CD8-positive, alpha-beta memory T cell (primary cell): ENCODE results near the gene ANKRD33B. TPM values are rescaled to one million over a fixed set of nuclear protein-coding genes. Genes with fewer than 3 reads are reported as not detected.

Experiments
- CTCF ChIA-PET: fragments of 350-600 bp; sonication (Branson Sonifier 250); formaldehyde crosslinking; loops from one replicate; lab custom pipeline; 2021; ENCODE audit warnings: antibody characterized with exemption; lab: Charles Lee
- POLR2A ChIA-PET: fragments of 350-600 bp; sonication (Branson Sonifier 250); formaldehyde crosslinking; loops from one replicate; lab custom pipeline; 2021; ENCODE audit warnings: antibody characterized with exemption; lab: Charles Lee
- DNase-seq, 5 donors: peaks; one replicate each; pipeline versions ENCODE4 v3.0.0 to v3.0.0-alpha.2; 2020 to 2022; ENCODE audit warnings: mixed read lengths in 1 of 5
- H3K27ac ChIP-seq: one replicate; pipeline ENCODE4 v1.7.0; 2013; ENCODE audit warnings: low read depth, mild to moderate bottlenecking, low read length, moderate library complexity
- H3K27me3 ChIP-seq: 2 replicates; pipeline ENCODE4 v1.7.0; 2013; ENCODE audit warnings: low read length, mild to moderate bottlenecking; ENCODE audit not compliant: insufficient read depth, poor library complexity, severe bottlenecking
- H3K36me3 ChIP-seq: 2 replicates; pipeline ENCODE4 v1.7.0; 2013; ENCODE audit warnings: mild to moderate bottlenecking, low read length, moderate library complexity; ENCODE audit not compliant: insufficient read depth
- H3K4me1 ChIP-seq: 2 replicates; pipeline ENCODE4 v1.7.0; 2013; ENCODE audit warnings: mild to moderate bottlenecking, low read length, moderate library complexity; ENCODE audit not compliant: insufficient read depth
- H3K4me3 ChIP-seq: 2 replicates; pipeline ENCODE4 v1.7.0; 2013; ENCODE audit warnings: mild to moderate bottlenecking, low read length
- H3K9me3 ChIP-seq: 2 replicates; pipeline ENCODE4 v1.7.0; 2013; ENCODE audit warnings: mild to moderate bottlenecking, low read length
- H3K27ac Mint-ChIP-seq, 8 donors: one replicate each; pipeline ENCODE4 v1.8.0; 2020 to 2021; ENCODE audit warnings: mixed read lengths in 8 of 8, mild to moderate bottlenecking in 6 of 8, inconsistent platforms in 3 of 8, moderate library complexity in 3 of 8
- H3K27me3 Mint-ChIP-seq, 2 donors: one replicate each; pipeline ENCODE4 v1.8.0; 2020 to 2021; ENCODE audit warnings: mixed read lengths in 2 of 2, mild to moderate bottlenecking in 1 of 2, moderate library complexity in 1 of 2
- H3K36me3 Mint-ChIP-seq, 3 donors: one replicate each; pipeline ENCODE4 v1.8.0; 2020 to 2021; ENCODE audit warnings: mixed read lengths in 3 of 3, inconsistent platforms in 1 of 3, mild to moderate bottlenecking in 1 of 3
- H3K4me1 Mint-ChIP-seq, 3 donors: one replicate each; pipeline ENCODE4 v1.8.0; 2020 to 2021; ENCODE audit warnings: mixed read lengths in 3 of 3, inconsistent platforms in 1 of 3, mild to moderate bottlenecking in 1 of 3
- H3K4me3 Mint-ChIP-seq, 7 donors: one replicate each; pipeline ENCODE4 v1.8.0; 2020 to 2021; ENCODE audit warnings: mixed read lengths in 7 of 7, mild to moderate bottlenecking in 6 of 7, moderate library complexity in 4 of 7, inconsistent platforms in 2 of 7
- H3K9me3 Mint-ChIP-seq, 5 donors: one replicate each; pipeline ENCODE4 v1.8.0; 2020 to 2022; ENCODE audit warnings: mixed read lengths in 5 of 5, mild to moderate bottlenecking in 3 of 5, moderate library complexity in 2 of 5, inconsistent platforms in 1 of 5
- polyA plus RNA-seq: library from polyadenylated mRNA; unstranded; fragments of 300-500 nt; fragmentation: Illumina TruSeq; gene quantifications from one replicate; pipeline ENCODE4 v1.2.3, GENCODE V29; 2021
- total RNA-seq, 2 experiments: library from RNA; stranded (reverse); gene quantifications; one replicate each; pipeline ENCODE4 v1.2.3, GENCODE V29; 2021

ANKRD33B gene
- total and polyA plus RNA-seq, 3 experiments from 2014 or later: 0.06 to 32.7 (median 29.6) TPM

DNA sequence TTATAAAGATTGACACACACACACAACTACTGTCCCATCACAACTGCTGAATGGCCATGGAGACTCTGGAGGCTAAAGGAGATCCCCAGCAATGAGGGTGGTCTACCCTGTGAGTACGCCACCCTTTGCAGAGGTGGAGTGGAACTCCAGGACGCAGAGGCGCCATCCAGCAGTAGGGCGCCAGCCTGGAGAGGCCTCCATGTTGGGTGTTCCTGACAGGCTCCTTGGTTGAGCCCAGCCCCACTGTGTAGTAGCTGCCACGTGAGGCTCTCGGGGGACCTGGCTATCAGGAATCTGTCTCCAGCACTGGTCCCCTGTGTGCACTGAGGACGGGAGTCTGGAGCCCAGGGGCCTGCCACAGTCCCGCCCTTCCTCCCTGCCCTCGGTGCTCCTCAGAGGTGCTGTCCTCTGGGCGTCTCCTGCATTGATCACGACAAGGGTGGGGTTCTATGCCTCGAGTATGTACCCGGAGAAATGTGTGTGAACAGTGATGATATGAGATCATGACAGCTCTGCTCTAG, 124.8 kb downstream of the ANKRD33B start:
- H3K9me3 Mint-ChIP-seq: no peaks in the 10 kb centered on the region
- no peaks in the 10 kb centered on the region for H3K27me3 Mint-ChIP-seq
- Histone ChIP-seq H3K4me3 (no peak overlapping the region), H3K9me3 (no peaks in the 10 kb centered on the region), H3K36me3 (no peaks in the 10 kb centered on the region), H3K27me3 (no peaks in the 10 kb centered on the region), H3K27ac (no peak overlapping the region), H3K4me1 (no peaks in the 10 kb centered on the region)
- DNase-seq: no peak
- peaks cover 0 to 12% (median 4%) of the 10 kb centered on the region in 3 donors for H3K4me1 Mint-ChIP-seq
- H3K36me3 Mint-ChIP-seq: peaks cover 8 to 38% (median 12%) of the 10 kb centered on the region in 3 donors
- no peak overlapping the region for H3K4me3 Mint-ChIP-seq
- ChIA-PET CTCF (no interaction called here), POLR2A (no interaction called here)
- peak overlapping the region in 1 of 8 donors; percentile 38 for H3K27ac Mint-ChIP-seq

DNA sequence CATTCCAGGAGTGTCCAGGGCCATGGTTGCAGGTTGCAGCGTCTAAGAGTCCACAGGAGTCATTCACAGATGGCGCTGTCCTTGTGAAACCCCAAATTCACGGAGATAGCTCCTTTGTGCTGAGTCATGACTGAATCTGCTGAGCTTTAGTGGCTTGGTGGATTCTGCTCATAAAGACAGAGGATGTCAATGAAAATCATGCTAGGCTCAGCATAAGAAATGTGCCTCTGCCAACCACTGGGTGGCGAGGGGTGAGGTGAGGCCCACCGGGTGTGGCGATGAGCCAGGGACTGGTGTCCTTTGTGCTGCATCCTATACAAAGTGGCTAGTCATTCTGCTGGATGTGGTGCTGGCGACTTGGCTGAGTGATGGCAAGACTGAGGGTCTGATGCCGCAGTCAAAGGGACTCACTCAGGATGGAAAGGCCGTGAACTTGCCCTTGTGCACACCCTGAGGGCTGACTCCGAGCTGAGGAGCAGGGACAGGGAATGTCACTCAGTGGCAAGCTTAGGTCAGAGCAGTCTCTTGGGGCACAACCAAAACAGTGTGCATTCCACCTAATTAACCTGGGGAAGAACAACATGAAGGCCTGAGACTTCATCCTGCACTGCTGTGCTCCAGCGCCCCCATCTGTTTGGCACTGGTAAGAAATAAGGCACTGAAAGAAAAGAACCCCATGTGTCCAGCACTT, 125.7 kb downstream of the ANKRD33B start:
- ChIA-PET CTCF (interaction anchor here (1.3 kb wide), 1 partner anchor 62 kb away, joined by 3 read pairs; no protein-coding TSS in a partner anchor), POLR2A (no interaction called here)
- no peaks in the 10 kb centered on the region for H3K36me3 ChIP-seq
- Mint-ChIP-seq H3K27ac (no peak overlapping the region), H3K9me3 (no peaks in the 10 kb centered on the region), H3K36me3 (peaks cover 8 to 38% (median 10%) of the 10 kb centered on the region in 3 donors), H3K27me3 (no peaks in the 10 kb centered on the region), H3K4me1 (peaks cover 0 to 12% (median 4%) of the 10 kb centered on the region in 3 donors), H3K4me3 (no peak overlapping the region)
- H3K4me1 ChIP-seq: no peaks in the 10 kb centered on the region
- no peaks in the 10 kb centered on the region for H3K9me3 ChIP-seq
- DNase-seq: no peak
- no peak overlapping the region for H3K27ac ChIP-seq
- no peak overlapping the region for H3K4me3 ChIP-seq
- no peaks in the 10 kb centered on the region for H3K27me3 ChIP-seq

DNA sequence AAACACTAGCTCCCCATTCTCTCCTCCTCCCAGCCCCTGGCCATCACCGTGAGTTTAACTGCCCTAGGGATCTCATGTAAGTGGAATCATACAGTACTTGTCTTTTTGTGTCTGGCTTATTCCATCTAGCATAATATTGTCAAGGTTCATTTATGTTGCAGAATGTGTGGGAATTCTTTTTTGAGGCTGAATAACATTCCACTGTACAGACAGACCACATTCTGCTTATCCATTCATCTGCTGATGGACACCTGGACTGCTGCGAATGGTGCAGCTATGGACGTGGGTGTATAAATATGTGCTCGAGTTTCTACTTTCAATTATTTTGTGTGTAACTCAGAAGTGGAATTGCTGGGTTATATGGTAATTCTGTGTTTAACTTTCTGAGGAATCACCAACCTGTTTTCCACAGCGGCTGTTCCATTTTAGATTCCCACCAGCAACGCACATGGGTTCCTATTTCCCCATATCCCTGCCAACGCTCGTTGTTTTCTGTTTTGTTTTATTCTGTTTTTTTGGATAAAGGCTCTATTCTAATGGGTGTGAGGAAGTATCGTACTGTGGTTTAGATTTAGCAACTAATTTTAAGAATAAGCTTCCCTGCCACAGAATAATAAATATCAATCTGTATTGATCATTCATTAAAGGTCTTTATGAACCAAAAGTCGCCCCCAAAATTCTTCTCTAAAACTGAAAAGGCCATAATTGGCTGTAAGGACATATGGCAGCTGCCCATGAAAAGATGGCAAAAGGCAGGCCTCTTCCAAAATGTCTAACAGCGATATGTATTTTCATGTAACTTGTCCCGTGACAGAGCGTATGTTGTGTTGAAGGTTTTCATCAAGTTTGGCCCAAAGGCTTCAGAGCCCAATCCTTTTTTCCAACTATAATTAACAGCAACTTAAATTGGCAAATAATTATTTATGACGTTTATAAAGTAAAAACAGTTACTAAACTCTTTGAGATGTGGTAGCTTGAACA, 126.9 kb downstream of the ANKRD33B start:
- Histone ChIP-seq H3K27ac (no peak overlapping the region), H3K9me3 (no peaks in the 10 kb centered on the region), H3K4me1 (peaks cover under 1% of the 10 kb centered on the region), H3K27me3 (no peaks in the 10 kb centered on the region), H3K4me3 (no peak overlapping the region), H3K36me3 (no peaks in the 10 kb centered on the region)
- Mint-ChIP-seq H3K9me3 (no peaks in the 10 kb centered on the region), H3K27ac (no peak overlapping the region), H3K4me3 (no peak overlapping the region), H3K36me3 (peaks cover 8 to 32% (median 10%) of the 10 kb centered on the region in 3 donors), H3K27me3 (no peaks in the 10 kb centered on the region), H3K4me1 (peaks cover 2 to 10% (median 4%) of the 10 kb centered on the region in 3 donors)
- CTCF ChIA-PET: interaction anchor here (1.3 kb wide), 1 partner anchor 63 kb away, joined by 3 read pairs; no protein-coding TSS in a partner anchor
- no peak for DNase-seq
- POLR2A ChIA-PET: no interaction called here

DNA sequence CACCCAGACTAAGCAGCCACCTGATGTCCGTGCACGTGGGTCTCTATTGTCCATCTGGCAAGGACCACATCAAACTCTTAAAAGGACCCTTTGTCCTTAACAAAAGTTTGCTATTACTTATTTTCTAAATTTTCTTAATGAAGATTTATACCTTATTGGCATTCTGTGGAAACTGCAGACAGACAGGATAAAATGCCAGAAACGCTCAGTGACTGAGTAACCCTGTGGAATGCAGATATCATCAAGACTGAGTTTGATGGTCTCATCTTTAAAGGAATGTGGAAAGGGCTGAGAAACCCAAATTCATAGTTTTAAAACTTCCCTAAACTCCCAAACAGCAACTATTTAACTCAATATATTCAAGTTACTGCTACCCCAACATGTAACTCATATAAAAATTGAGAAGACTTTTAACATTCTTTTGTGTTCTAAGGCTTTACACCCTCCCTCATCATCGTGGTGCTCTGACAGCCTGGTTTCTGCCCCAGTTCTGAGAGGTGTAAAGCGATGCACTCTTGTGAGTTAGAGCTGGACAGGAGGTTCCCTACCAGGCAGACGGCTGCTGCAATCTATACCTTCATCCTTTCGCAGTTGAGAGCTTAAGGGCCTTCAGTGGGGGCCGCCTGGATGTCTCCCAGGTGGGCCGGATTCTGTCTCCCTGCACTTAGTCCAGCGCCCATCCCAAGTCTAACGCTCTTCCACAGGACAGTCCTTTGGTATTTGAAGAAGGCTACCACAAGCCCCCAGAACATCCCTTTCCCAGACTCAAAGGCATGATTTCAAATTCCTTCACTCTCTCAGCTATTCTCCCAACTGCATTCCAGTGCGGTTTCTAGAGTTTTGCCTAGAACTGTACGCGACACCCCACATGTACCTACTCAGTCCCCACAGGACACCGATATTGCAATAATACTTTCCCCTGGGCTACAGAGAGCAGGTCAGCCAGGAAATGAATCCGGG, 128.2 kb downstream of the ANKRD33B start:
- no peak overlapping the region for H3K4me3 ChIP-seq
- Mint-ChIP-seq H3K27ac (peak overlapping the region in 2 of 8 donors; percentile 12 to 78), H3K36me3 (peaks cover 4 to 31% (median 8%) of the 10 kb centered on the region in 3 donors), H3K4me1 (peaks cover 11 to 21% (median 12%) of the 10 kb centered on the region in 3 donors), H3K9me3 (no peaks in the 10 kb centered on the region), H3K27me3 (no peaks in the 10 kb centered on the region), H3K4me3 (no peak overlapping the region)
- H3K27me3 ChIP-seq: no peaks in the 10 kb centered on the region
- ChIA-PET CTCF (no interaction called here), POLR2A (no interaction called here)
- peaks cover 13% of the 10 kb centered on the region for H3K4me1 ChIP-seq
- H3K27ac ChIP-seq: no peak overlapping the region
- H3K9me3 ChIP-seq: no peaks in the 10 kb centered on the region
- no peaks in the 10 kb centered on the region for H3K36me3 ChIP-seq
- DNase-seq: no peak

DNA sequence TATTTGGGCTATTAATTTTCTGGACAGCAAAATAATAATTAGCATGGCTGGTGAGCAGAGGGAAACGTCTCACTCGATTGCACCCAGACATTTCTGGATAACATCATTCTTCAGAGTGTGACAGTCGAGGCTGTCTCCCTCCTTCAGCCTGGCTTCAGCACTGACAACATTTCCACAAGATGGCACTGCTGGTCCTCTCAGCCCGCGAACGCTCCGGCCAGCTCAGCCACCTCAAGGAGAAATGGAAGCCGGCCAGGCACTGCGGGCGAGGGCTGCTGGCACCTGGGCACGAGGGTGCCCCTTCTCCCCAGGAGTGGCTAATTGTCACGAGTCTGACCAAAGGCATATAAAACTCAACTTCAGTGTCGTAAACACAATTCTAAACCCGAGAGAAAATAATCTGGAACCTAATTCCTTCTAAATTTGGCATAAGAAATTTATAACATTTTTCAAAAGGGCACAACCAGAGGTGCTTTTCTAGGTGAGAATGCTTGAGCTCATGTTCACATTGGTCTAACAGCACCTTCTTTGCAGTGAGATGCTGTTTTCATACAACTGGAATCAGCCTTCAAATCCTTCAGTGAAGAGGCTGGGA, 131.3 kb downstream of the ANKRD33B start:
- CTCF ChIA-PET: no interaction called here
- Histone ChIP-seq H3K9me3 (no peaks in the 10 kb centered on the region), H3K4me3 (no peak overlapping the region), H3K27me3 (no peaks in the 10 kb centered on the region), H3K36me3 (no peaks in the 10 kb centered on the region), H3K27ac (no peak overlapping the region), H3K4me1 (peaks cover 13% of the 10 kb centered on the region)
- no peak for DNase-seq
- peaks cover 17 to 29% (median 23%) of the 10 kb centered on the region in 3 donors for H3K4me1 Mint-ChIP-seq
- peaks cover 3 to 31% (median 4%) of the 10 kb centered on the region in 3 donors for H3K36me3 Mint-ChIP-seq
- no peak overlapping the region for H3K4me3 Mint-ChIP-seq
- no peaks in the 10 kb centered on the region for H3K9me3 Mint-ChIP-seq
- H3K27ac Mint-ChIP-seq: peak overlapping the region in 2 of 8 donors; percentile 6 to 17
- POLR2A ChIA-PET: no interaction called here
- H3K27me3 Mint-ChIP-seq: no peaks in the 10 kb centered on the region

DNA sequence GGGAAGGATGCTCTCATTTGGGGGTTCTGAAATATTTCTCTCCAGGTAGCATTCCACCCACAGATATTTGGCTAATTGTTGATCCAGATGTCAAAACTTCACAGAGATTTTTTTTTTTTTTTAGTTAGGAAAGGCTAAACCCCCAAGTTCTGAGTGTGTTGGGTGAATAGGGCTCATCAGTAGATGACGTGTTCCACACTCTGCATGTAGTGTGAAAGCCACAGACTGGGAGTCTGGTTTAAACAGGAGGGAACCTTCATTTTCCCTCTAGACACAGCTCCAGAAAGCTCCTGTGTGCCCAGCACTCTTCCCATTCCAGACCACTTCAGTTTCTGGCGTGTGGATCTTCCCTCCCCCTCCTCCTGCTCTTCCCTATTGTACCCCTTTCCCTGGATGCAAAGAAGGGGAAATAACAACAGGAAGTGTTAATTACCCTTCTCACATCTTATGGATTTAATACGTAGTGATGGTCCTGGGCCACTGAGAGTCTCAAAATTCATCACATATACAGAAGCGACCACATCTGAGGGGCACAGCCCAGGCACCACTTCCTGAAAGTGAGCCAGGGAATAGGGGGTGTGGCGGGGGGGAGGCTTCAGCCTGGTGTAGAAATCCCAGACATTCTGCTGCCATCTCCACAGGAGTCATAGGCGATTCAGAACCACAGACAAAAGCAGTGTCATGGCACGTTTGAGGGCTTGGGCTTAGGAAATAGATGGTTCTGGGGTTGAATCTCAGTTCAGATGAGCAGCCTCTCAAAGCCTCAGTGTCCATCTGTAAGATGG, 132.1 kb downstream of the ANKRD33B start:
- ChIA-PET POLR2A (no interaction called here), CTCF (interaction anchor here (1.4 kb wide), 1 partner anchor 10 kb away, joined by 3 read pairs; no protein-coding TSS in a partner anchor)
- no peak overlapping the region for H3K27ac ChIP-seq
- Mint-ChIP-seq H3K9me3 (no peaks in the 10 kb centered on the region), H3K4me1 (peaks cover 17 to 33% (median 24%) of the 10 kb centered on the region in 3 donors), H3K27me3 (no peaks in the 10 kb centered on the region), H3K27ac (peak overlapping the region in 4 of 8 donors; percentile 20 to 64 (median 49)), H3K36me3 (peaks cover 0 to 29% (median 0%) of the 10 kb centered on the region in 3 donors), H3K4me3 (no peak overlapping the region)
- no peaks in the 10 kb centered on the region for H3K36me3 ChIP-seq
- H3K4me3 ChIP-seq: no peak overlapping the region
- no peaks in the 10 kb centered on the region for H3K9me3 ChIP-seq
- no peak for DNase-seq
- H3K4me1 ChIP-seq: peaks cover 13% of the 10 kb centered on the region
- no peaks in the 10 kb centered on the region for H3K27me3 ChIP-seq
